Parathyroid adenoma (tissue), 2 donors: ENCODE data around the gene WDR33.
"Not testable (repeated sequence)": the region's sequence is repeated elsewhere in the genome, so short reads cannot be mapped to it uniquely, and the experiment has no call there.

Experiments used
- H2AFZ ChIP-seq: fragments of 300-600 bp; sonication (generic); one replicate; pipeline ENCODE4 v1.7.0; 2017; ENCODE audit warnings: antibody characterized with exemption, mild to moderate bottlenecking
- H3K27ac ChIP-seq: fragments of 300-600 bp; sonication (generic); one replicate; pipeline ENCODE4 v1.7.0; 2017
- H3K27me3 ChIP-seq: fragments of 300-600 bp; sonication (generic); one replicate; pipeline ENCODE4 v1.7.0; 2017; ENCODE audit warnings: low read length; ENCODE audit not compliant: control insufficient read depth, insufficient read depth
- H3K36me3 ChIP-seq: fragments of 300-600 bp; sonication (generic); one replicate; pipeline ENCODE4 v1.7.0; 2017; ENCODE audit warnings: low read length; ENCODE audit not compliant: control insufficient read depth, insufficient read depth
- H3K4me1 ChIP-seq: fragments of 300-600 bp; sonication (generic); one replicate; pipeline ENCODE4 v1.7.0; 2017; ENCODE audit warnings: control low read depth
- H3K4me2 ChIP-seq: fragments of 300-600 bp; sonication (generic); one replicate; pipeline ENCODE4 v1.7.0; 2017; ENCODE audit warnings: low read length
- H3K4me3 ChIP-seq: fragments of 300-600 bp; sonication (generic); one replicate; pipeline ENCODE4 v1.7.0; 2017; ENCODE audit warnings: low read depth, low read length
- H3K79me2 ChIP-seq: fragments of 300-600 bp; sonication (generic); one replicate; pipeline ENCODE4 v1.7.0; 2017; ENCODE audit warnings: control low read depth
- H3K9ac ChIP-seq: fragments of 300-600 bp; sonication (generic); one replicate; pipeline ENCODE4 v1.7.0; 2017; ENCODE audit warnings: mild to moderate bottlenecking
- H3K9me3 ChIP-seq: fragments of 300-600 bp; sonication (generic); one replicate; pipeline ENCODE4 v1.7.0; 2017; ENCODE audit warnings: low read length; ENCODE audit not compliant: control insufficient read depth
- TF ChIP-seq, protein P1 (sequence below): fragments of 300-600 bp; sonication (generic); IDR thresholded peaks from one replicate; pipeline ENCODE4 v1.7.0; 2017; ENCODE audit warnings: antibody characterized with exemption, mild to moderate bottlenecking
- donor health status: primary hyperparathyroidism.

Gene WDR33

DNA sequence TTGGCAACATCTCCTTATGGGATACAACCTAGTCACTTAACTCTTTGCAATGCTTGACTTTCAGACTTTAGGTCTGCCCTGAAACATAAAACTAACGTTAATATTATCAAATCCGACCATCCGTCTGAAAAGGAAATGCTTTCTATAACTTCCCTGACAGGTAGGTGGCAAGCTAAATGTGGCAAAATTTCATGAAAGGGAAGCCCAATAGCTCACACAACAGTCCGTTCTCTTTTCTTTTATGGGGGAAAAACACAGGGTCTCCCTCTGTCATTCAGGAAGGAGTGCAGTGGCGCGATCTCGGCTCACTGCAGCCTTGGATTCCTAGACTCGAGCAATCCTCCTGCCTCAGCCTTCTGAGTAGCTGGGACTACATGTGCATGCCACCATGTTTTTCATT is 56.8 kb downstream of the WDR33 start:
- H3K4me3 ChIP-seq = no peak overlapping the region
- H3K4me1 ChIP-seq = no peaks in the 10 kb centered on the region
- TF ChIP-seq, protein P1, sequence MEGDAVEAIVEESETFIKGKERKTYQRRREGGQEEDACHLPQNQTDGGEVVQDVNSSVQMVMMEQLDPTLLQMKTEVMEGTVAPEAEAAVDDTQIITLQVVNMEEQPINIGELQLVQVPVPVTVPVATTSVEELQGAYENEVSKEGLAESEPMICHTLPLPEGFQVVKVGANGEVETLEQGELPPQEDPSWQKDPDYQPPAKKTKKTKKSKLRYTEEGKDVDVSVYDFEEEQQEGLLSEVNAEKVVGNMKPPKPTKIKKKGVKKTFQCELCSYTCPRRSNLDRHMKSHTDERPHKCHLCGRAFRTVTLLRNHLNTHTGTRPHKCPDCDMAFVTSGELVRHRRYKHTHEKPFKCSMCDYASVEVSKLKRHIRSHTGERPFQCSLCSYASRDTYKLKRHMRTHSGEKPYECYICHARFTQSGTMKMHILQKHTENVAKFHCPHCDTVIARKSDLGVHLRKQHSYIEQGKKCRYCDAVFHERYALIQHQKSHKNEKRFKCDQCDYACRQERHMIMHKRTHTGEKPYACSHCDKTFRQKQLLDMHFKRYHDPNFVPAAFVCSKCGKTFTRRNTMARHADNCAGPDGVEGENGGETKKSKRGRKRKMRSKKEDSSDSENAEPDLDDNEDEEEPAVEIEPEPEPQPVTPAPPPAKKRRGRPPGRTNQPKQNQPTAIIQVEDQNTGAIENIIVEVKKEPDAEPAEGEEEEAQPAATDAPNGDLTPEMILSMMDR = no peak
- H3K36me3 ChIP-seq = no peaks in the 10 kb centered on the region
- H3K79me2 ChIP-seq = peaks cover 1% of the 10 kb centered on the region
- no peaks in the 10 kb centered on the region for H3K9me3 ChIP-seq
- H3K9ac ChIP-seq = no peak overlapping the region
- no peaks in the 10 kb centered on the region for H3K27me3 ChIP-seq
- no peak overlapping the region for H3K4me2 ChIP-seq
- H2AFZ ChIP-seq = no peak overlapping the region
- H3K27ac ChIP-seq = no peak overlapping the region

DNA sequence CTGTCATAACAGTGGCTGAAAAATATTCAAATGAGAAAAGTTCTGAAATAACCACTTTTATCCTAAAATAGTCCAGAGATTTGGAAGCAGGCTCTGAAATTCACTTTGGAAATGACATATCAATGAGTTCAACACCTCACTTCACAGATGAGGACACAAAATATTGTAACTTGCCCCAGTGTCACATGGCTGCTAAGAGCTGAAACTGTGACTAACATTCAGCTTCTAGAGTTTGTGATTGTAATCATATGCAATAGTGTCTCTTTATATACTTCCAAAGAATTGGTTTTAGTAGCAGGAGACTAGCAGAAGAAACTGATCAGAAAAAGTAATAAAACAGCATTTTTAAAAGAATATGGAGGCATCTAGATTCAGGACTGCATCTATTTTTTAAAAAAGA is 57.6 kb downstream of the WDR33 start:
- TF ChIP-seq, protein P1 = no peak
- Histone ChIP-seq H3K9me3 (no peaks in the 10 kb centered on the region), H3K27ac (no peak overlapping the region), H3K4me3 (no peak overlapping the region), H3K4me2 (no peak overlapping the region), H2AFZ (no peak overlapping the region), H3K79me2 (peaks cover 3% of the 10 kb centered on the region), H3K9ac (no peak overlapping the region), H3K27me3 (no peaks in the 10 kb centered on the region), H3K4me1 (no peaks in the 10 kb centered on the region), H3K36me3 (no peaks in the 10 kb centered on the region)

DNA sequence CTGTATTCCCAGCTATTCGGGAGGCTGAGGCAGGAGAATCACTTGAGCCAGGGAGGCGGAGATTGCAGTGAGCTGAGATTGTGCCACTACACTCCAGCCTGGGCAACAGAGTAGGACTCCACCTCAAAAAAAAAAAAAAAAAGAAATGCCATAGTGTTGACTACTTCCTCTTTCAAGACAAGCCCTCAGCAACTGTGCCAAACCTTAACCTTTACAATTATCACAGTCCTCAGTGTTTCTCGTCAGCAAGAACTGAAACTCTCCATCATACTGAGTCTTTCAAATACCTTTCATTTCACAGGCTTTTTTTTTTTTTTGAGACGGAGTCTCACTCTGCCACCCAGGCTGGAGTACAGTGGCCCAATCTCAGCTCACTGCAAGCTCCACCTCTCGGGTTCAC is 61.4 kb downstream of the WDR33 start:
- H3K36me3 ChIP-seq, H3K4me1 ChIP-seq, H3K4me3 ChIP-seq, H3K9ac ChIP-seq, H3K27me3 ChIP-seq, H3K9me3 ChIP-seq, H3K27ac ChIP-seq, H3K4me2 ChIP-seq, H2AFZ ChIP-seq, H3K79me2 ChIP-seq: not testable (repeated sequence)

DNA sequence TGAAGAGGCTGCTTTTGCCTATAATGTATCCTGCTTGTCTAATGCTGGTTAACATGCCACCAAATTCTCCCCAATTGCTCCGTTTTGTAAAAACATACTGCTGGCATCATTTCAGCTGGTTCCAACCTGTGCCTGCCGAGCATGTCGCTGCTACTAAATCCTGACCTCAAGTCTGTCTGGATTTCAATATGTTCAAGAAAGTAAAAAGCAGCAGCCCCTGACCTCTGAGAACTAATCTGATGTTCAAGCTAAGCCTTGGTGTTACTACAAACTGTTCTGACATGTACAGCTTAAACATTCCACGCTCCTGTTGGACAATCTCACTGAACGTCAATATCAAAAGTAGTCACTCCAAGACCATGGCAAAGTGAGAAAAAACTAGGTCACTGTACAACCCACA is 63.4 kb downstream of the WDR33 start:
- Histone ChIP-seq H3K4me3 (no peak overlapping the region), H3K36me3 (no peaks in the 10 kb centered on the region), H3K4me1 (no peaks in the 10 kb centered on the region), H3K9ac (no peak overlapping the region), H3K9me3 (no peaks in the 10 kb centered on the region), H3K4me2 (no peak overlapping the region), H3K79me2 (peaks cover 6% of the 10 kb centered on the region), H2AFZ (no peak overlapping the region), H3K27me3 (no peaks in the 10 kb centered on the region), H3K27ac (no peak overlapping the region)
- TF ChIP-seq, protein P1 = no peak

DNA sequence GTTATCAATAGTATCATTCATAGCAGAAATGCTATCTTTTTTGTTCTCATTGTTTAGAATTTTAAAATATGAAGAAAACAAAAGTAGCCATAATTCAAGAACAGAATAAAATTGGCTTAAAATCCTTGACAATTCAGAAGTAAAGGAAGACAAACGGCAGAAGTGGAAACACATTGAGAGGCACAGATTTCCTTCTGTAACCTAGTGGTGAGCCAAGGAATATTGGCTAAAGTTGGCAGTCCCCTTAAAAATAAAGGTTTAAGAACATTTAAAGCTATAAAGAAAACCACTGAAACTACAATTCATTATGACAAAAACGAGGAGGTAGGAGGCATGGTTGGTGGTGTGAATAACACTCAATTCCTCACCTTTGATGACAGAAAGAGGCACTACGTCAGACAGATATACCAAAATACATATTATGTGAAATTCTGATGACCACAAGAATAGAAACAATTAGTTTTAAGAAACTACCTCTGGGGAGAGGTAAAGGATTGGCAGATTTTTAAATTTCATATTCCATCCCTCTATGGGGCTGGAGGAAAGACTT is 67.4 kb downstream of the WDR33 start:
- Histone ChIP-seq H3K27ac (no peak overlapping the region), H3K79me2 (peaks cover 3% of the 10 kb centered on the region), H3K4me3 (no peak overlapping the region), H3K27me3 (no peaks in the 10 kb centered on the region), H3K4me1 (no peaks in the 10 kb centered on the region), H3K4me2 (no peak overlapping the region), H2AFZ (no peak overlapping the region), H3K9ac (no peak overlapping the region), H3K9me3 (no peaks in the 10 kb centered on the region), H3K36me3 (no peaks in the 10 kb centered on the region)
- TF ChIP-seq, protein P1 = no peak
